Panc1 (cell line): Measurements from ENCODE around the gene ABCB4. TPM values are rescaled to one million over a fixed set of nuclear protein-coding genes. Genes with fewer than 3 reads are reported as not detected.

Source experiments
- ATAC-seq: fragments of 200-7000 bp; cut with Tn5 transposase; 2 replicates; pipeline ENCODE4 v1.9.1; 2020; ENCODE audit warnings: mild to moderate bottlenecking, moderate library complexity
- BruUV-seq: library from RNA; stranded (reverse); fragments of 400-500 nt; replicated peaks from 2 replicates; lab custom pipeline; 2021; lab: Mats Ljungman, UMichigan
- CTCF ChIA-PET: fragments of 300-600 bp; sonication (Branson Sonifier 250); formaldehyde crosslinking; loops from one replicate; lab custom pipeline; 2022; ENCODE audit warnings: antibody characterized with exemption; lab: Charles Lee
- POLR2A ChIA-PET: fragments of 300-600 bp; sonication (Branson Sonifier 250); formaldehyde crosslinking; loops from one replicate; lab custom pipeline; 2022; ENCODE audit warnings: antibody characterized with exemption; lab: Charles Lee
- DNase-seq: peaks from one replicate; pipeline ENCODE4 v3.0.0-alpha.2; 2010; ENCODE audit warnings: low read depth, low spot score
- H3K27ac ChIP-seq: 2 replicates; pipeline ENCODE4 v1.5.1; 2011; ENCODE audit warnings: mild to moderate bottlenecking, low read length, inconsistent platforms
- H3K27me3 ChIP-seq: fragments of 200-500 bp; sonication (Bioruptor generic); 2 replicates; pipeline ENCODE4 v1.6.0; 2014; ENCODE audit warnings: low read length, inconsistent platforms; ENCODE audit not compliant: control insufficient read depth, insufficient read depth
- H3K36me3 ChIP-seq: fragments of 200-500 bp; sonication (Bioruptor generic); 2 replicates; pipeline ENCODE4 v1.5.1; 2014; ENCODE audit warnings: inconsistent platforms, mild to moderate bottlenecking, low read length, moderate library complexity; ENCODE audit not compliant: control insufficient read depth, insufficient read depth
- H3K4me1 ChIP-seq: 2 replicates; pipeline ENCODE4 v1.5.1; 2011; ENCODE audit warnings: inconsistent platforms, mild to moderate bottlenecking, low read length, moderate library complexity; ENCODE audit not compliant: control insufficient read depth, insufficient read depth
- H3K4me3 ChIP-seq, 2 experiments: 2 replicates each; pipeline ENCODE4 v1.5.1; 2011 to 2012; ENCODE audit warnings: low read depth in 2 of 2, low read length in 2 of 2, mild to moderate bottlenecking in 2 of 2, inconsistent platforms in 1 of 2, moderate library complexity in 1 of 2
- H3K9me3 ChIP-seq: fragments of 200-500 bp; sonication (Bioruptor generic); 2 replicates; pipeline ENCODE4 v1.5.1; 2014; ENCODE audit warnings: low read depth, mild to moderate bottlenecking, inconsistent platforms, low read length, moderate library complexity; ENCODE audit not compliant: control insufficient read depth, insufficient read depth
- CTCF ChIP-seq: fragments of 450-650 bp; IDR thresholded peaks from 2 replicates; pipeline ENCODE4 v1.5.1; 2017; ENCODE audit warnings: mild to moderate bottlenecking
- POLR2AphosphoS5 ChIP-seq: IDR thresholded peaks from 2 replicates; pipeline ENCODE4 v1.6.1; 2012; ENCODE audit warnings: mild to moderate bottlenecking, low read depth, low read length, moderate library complexity
- REST ChIP-seq, 2 experiments: IDR thresholded peaks; 2 replicates each; pipeline ENCODE4 v1.6.1; 2011 to 2012; ENCODE audit warnings: low read depth in 2 of 2, control low read depth in 1 of 2, low read length in 1 of 2, mild to moderate bottlenecking in 1 of 2, moderate library complexity in 1 of 2; ENCODE audit not compliant: insufficient read depth in 1 of 2
- SIN3A ChIP-seq: IDR thresholded peaks from 2 replicates; pipeline ENCODE4 v1.6.1; 2012; ENCODE audit warnings: low read depth, mild to moderate bottlenecking, low read length, moderate library complexity, borderline replicate concordance; ENCODE audit not compliant: insufficient read depth
- TCF7L2 ChIP-seq: IDR thresholded peaks from 2 replicates; pipeline ENCODE4 v1.6.1; 2011; ENCODE audit warnings: mild to moderate bottlenecking, low read depth, low read length, inconsistent platforms
- in situ Hi-C: cut with HindIII; loops from 2 replicates; pipeline ENCODE4 v1.10.0; 2016; ENCODE audit warnings: low sequenced_read_pairs, low pct_unique_long_range_greater_than_20kb
- intact Hi-C: fragments of 100-400 bp; cut with micrococcal nuclease; formaldehyde crosslinking; loops from one replicate; pipeline ENCODE4 v1.10.0; 2022; ENCODE audit not compliant: unreplicated experiment
- total RNA-seq: library from RNA; stranded (reverse); gene quantifications from one replicate; pipeline ENCODE4 v1.2.1, GENCODE V29; 2021; ENCODE audit not compliant: unreplicated experiment

Gene ABCB4
- total RNA-seq, 1 experiment from 2014 or later, result 0.18 TPM

- POLR2A ChIA-PET, result no interaction called here
- no TSS peak for BruUV-seq
Measured at GRCh38 chr7:87404674-87405073, 70.8 kb downstream of the ABCB4 start.

GRCh38 chr7:87398446-87398845, 77.0 kb downstream of the ABCB4 start:
- H3K27ac ChIP-seq, result no peak overlapping the region
- CTCF ChIA-PET, result no interaction called here
- H3K9me3 ChIP-seq, result no peaks in the 10 kb centered on the region
- no peak for TF ChIP-seq TCF7L2
- TF ChIP-seq SIN3A, result no peak
- TF ChIP-seq CTCF, result no peak
- H3K4me1 ChIP-seq, result no peaks in the 10 kb centered on the region
- POLR2A ChIA-PET, result no interaction called here
- intact Hi-C loops (no loop called here), in situ Hi-C loops (no loop called here)
- H3K27me3 ChIP-seq, result no peaks in the 10 kb centered on the region
- no peak for DNase-seq
- no TSS peak for BruUV-seq
- no peak overlapping the region for H3K4me3 ChIP-seq
- no peaks in the 10 kb centered on the region for H3K36me3 ChIP-seq
- ATAC-seq, result no peak

More at GRCh38 chr7:87404674-87405073, 70.8 kb downstream of the ABCB4 start:
- no peaks in the 10 kb centered on the region for H3K36me3 ChIP-seq
- TF ChIP-seq POLR2AphosphoS5 (no peak), SIN3A (no peak), TCF7L2 (no peak), REST (IDR thresholded peaks at IDR 0.05; ENCODE audit: insufficient read depth in 1 of 2, low read depth in 2 of 2, low read length in 1 of 2) (no peak), CTCF (no peak)
- no peak overlapping the region for H3K4me3 ChIP-seq
- no peaks in the 10 kb centered on the region for H3K4me1 ChIP-seq
- DNase-seq (no peak), ATAC-seq (no peak)
- in situ Hi-C loops, result no loop called here
- intact Hi-C loops, result no loop called here
- CTCF ChIA-PET, result no interaction called here
- H3K27ac ChIP-seq, result no peak overlapping the region
- peaks cover 3% of the 10 kb centered on the region; the same call in 1 of the 2 replicates for H3K27me3 ChIP-seq
- no peaks in the 10 kb centered on the region for H3K9me3 ChIP-seq
